Activated T-cell treated with anti-CD3 and anti-CD28 coated beads for 24 hours (primary cell): ENCODE results near the gene NECTIN4.
"Not testable (repeated sequence)": the region's sequence is repeated elsewhere in the genome, so short reads cannot be mapped to it uniquely, and the experiment has no call there.

ENCODE experiments used
- DNase-seq: peaks from one replicate; pipeline ENCODE4 v3.0.0-alpha.2; 2020; ENCODE audit warnings: low read depth

Gene NECTIN4

DNA sequence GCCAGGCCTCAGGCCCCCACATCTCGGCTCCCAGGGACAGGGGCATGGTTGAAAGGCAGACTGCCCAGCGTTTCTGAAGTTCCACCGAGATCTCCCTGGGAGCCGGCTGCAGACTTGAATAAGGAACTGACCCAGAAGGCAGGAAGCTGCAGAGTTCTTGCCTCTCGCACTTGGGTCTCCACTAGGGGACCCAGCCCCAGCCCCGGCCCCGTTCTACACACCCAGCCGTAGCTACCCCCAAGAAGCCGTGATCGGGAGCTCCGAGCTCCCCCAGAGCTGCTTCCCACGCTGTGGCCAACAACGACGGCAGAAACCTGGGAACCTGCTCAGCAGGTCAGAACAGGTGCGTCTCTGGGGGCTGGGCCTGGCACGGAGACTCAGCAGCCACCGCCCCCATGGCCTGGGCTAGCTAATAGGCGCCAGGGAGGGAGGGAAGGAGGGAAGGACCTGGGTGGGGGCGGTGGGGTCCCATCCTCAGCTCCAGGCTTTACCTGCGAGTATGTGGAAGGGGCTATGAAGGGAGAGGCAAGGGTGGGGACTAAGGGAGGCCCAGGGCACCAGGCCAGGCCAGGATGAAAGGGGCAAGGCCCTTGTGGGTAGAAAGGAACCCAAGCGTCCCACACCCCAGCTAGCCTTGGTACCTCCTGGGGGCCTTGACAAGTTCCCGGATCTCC is at the start of gene NECTIN4:
Gene NECTIN4, minus strand, starts transcription at position 308 of the 674 bp plus-strand sequence. Its CDS starts 262 bp downstream, at position 46.
- DNase-seq: no peak

DNA sequence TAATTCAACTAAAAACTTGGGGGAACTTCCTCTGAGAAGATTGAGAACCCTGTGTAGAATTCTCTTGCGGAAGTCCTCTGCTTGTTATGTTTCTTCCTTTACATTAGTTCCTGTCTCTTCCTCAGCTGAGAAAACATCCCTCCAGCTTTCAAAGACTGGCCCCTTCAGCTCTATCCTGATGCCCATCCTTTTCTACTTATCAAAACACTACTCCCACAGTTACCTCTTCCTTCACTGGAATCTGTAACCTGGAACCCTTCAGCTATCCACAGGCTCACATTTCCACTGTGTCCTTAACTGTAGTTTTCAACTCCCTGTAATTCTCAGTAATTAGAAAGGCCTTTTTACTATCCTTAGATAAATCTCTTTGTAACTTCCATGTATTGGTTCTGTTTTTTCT is 49.1 kb upstream of the NECTIN4 start:
- no peak for DNase-seq

DNA sequence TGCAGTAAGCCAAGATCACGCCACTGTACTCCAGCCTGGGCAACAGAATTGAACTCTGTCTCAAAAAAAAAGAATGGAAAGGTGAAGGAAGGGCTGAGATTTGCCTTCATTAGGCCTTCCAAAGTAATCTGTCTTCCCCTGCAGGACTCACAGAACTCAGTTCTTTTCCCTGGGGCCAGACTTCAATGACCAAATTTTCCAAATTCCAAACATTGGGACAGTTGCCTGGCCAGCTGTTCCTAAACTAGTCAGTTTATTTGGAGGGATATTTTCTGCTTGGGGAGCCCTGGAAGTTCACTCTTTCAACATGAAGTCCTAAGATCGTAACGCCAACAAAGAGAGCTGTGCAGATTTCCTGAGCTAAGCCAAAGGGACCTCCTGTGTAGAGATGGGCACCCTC is 48.5 kb upstream of the NECTIN4 start:
- DNase-seq: no peak

DNA sequence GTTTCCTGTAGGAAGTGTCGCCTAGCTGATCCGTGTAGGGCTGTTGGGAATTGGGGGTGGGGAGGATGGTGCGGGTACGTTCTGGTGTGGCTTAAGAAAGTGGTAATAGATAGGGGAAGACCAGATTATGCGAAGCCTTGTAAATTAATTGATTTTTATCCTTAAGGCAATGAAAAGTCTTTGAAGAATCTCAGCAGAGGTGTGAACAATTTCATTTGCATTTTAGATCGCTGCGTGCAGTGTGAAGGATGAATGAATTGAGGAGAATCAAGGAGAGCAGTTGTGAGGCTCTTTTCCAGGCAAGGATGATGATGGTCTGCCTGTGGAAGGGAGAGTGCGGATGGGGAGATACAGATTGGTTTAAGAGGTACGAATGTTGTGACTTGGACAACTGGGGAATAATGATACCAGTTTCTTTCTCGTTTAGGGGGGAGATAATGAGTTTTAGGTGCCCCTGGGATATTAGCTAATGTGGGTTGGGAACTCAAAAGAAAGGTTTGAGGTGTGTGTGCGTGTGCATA is 43.9 kb upstream of the NECTIN4 start:
- DNase-seq: no peak

DNA sequence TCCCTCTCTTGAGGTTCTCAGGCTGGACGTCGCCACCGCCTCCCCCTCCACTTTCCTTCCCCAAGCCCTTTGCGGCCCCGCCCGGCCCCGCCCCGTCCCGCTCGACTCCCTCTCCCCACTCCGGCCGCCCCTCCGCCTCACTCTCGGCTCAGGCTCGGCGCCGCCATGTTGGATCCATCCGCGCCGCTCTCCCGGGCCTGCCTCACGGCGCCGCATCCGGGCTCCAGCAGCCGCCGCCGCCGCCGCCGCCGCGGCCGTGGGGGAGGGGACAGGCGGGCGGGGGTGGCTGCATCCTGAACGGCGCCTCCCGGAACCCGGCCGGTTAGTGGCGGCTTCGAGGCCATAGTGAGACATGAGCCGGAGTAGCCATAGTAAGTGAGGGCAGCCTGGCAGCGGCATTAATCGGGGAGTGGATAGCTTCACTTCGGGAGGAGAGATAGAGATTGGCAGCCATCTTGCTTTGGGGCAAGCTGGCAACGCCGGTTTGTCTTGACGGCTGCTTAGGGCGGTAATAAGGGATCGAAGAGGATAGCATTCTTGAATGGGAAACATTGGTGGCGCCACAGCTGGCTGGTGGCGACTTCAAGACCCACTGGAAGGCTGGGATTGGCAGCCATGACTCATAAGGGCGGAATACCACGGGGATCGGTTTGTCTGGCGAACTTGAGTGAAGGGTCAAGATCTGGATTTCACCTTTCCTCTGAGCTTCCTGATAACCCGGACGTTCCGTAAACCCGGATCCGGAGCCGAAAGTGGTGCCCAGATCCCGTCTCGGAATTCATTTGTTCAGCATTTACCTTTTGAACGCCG is 43.3 kb upstream of the NECTIN4 start, which contains the start of gene DEDD:
Gene DEDD, minus strand, starts transcription at position 258 of the 810 bp plus-strand sequence. CDS start 8,205 bp downstream, outside the sequence.
- peak; percentile 88 for DNase-seq

DNA sequence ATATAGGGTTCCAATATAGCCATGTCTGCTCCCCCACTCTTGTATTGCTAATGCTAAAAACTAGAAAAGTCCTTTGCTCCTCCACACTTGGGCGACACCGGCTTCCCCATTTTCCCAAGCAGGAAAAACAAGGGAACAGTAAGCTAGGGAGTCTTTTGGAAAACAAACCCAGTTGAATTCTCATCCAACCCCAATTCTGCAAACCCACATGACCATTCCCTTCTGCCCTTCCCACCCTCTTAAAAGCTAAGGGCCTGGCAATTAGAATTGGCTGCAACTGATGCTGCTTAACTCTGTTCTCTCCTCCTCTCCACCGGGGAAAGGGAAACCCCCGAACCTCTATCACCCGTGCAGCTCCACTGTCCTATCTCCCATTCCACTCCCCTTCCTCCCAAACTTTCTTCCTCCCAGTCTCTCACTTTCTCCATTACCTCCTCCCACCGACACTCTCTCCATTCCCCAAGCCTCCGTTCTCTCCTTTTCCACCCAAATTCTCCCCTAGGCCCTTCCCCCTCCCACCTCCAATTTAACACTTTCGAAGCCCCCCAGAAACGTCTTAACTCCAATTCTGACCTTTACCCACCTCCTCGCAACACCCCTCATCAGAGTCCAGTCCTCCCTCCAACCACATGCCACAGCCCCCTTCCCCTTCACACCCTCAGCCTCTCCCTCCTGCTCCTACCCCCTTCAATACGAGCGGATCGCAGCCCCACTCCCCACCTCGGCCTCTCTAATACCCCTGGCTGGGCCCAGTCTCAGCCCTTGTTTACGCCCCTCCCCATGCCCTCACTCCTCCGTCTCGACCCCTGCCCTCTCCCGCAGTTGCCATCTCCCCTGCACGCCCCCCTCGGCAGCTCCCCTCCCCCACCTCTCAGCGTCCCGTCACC is 42.4 kb upstream of the NECTIN4 start:
- DNase-seq: no peak

DNA sequence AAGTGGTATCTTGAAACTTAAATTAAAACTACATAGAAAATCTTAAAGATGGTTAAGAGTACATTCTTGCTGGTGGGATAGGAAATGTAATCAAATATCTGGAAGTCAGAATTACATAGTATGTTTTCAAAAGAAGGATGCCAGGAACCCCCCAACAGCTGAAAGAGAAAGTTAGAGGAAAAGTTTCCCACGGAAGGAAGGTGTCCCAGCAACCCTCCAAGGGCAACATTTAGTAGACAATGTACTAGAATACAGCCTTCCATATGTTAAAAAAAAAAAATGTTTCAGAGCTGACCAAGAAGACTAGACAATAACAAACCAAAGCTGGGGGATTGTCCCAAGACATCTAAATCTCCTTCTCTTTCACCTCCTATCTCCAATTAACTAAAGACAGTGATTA is 40.9 kb upstream of the NECTIN4 start:
- no peak for DNase-seq

DNA sequence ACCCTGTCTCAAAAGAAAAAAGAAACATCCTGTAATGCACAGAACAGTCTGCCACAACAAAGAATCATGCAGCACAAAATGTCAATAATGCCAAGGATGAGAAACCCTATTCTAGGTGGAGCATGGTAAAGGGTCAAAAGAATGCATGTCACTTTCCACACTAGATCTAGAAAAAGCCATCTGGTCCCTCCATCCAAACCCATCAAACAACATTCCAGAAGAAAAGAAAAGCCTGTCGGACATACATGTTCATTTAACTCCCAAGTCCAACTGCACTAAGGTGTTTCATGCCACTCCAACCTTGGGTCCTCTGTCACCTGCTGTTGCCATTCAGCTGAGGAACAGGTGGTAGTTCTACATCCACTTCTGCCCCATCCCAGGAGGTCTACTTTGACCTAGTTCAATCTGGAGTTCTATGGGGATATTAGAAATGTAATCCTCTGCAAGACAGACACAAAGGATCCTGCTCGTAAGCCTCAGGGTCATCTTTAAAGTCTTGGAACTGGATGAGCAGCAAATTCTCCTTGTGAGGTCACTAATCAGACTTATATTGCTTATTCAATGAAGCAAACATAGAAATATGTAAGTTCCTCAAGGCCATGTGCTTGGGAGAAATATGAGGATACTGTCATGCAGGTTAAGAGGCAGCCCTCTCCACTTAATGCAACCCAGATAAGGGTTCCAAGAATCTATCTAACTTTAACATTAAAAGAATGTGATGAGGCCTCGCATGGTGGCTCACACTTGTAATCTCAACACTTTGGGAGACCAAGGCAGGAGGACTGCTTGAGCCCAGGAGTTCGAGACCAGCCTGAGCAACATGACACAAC is 39.4 kb upstream of the NECTIN4 start:
- DNase-seq: no peak

DNA sequence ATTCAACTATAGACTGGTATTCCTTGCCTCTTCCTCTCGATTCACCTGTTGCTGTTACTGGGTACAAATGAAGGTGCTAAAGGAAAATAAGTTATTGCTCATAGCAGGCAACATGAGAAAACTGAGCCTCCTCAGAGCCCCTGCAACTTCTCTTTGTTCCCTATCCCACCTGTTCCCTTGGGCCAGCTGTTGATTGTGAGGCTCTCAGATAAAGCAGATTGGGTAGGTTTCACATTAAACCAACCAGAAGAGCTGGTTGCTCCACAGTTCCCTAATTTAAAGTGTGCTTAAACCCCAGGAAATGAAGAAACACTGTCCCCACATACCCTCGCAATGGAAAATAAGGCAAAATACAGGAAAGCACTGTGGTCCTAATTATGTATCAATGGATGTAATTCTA is 38.3 kb upstream of the NECTIN4 start:
- DNase-seq: no peak

DNA sequence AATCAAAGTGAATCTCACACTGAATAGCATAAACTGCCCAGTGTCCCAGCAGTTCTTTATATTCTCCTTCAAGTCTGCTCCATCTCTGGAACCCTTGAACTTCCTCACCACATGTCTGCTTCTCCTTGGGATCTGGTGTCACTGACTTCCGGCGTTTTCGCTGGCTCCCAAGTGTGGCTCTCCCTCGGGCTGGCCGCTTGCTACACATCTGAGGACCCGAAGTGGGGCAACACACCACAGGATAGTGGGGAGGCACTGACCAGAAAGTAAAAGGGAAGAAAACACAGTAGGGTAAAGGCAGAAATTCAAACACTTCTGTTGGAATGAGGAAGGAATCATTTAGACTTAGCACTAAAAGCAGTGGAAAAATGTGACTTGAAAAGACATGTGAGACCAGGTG is 33.6 kb upstream of the NECTIN4 start:
- no peak for DNase-seq

DNA sequence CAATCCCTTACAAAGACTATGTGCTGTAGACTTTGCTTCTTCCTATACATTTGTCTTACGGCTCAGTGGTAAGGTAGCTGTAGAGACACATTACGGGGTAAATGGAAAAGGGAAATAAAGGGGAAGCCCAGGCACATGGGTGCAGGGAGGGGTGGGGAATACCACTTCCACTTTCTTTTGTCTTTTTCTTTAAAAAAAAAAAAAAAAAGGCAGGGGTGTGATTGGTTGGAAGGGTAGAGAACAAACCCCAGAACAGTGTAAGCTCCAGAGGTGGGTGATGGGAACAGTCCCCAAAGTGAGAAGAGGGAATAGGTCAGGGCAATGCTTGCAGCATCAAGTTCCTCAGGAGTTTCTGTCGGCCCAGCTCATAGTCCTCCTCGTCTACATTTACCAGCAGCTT is 32.5 kb upstream of the NECTIN4 start:
- no peak for DNase-seq

DNA sequence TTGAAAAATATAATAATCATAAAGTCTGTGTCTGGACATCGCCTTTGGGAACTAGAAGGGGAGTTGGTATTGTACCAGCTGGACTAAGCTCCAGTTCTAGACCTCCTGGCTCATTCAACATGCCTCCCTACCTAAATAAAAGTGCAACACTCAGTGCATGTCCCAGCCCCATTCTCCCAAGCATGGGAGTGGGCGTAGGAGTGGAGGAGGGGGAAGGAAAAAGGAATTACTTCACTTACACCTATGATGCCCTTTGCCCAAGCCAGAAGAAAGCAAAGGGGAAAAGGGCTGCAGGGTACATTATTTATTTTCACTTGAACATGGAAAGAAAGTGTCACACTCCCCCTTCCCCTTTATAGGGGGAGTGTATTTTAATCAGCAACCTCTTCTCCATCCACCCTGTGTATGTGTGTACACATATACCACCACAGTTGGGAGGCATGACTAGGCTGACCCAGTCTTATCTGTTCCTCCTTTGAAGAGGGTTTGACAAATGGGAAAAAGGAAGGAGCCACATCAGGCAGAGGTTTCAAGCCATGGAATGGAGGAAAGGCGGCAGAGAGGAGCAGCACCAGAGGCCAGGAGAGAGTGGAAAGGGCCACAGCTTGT is 31.8 kb upstream of the NECTIN4 start:
- no peak for DNase-seq

DNA sequence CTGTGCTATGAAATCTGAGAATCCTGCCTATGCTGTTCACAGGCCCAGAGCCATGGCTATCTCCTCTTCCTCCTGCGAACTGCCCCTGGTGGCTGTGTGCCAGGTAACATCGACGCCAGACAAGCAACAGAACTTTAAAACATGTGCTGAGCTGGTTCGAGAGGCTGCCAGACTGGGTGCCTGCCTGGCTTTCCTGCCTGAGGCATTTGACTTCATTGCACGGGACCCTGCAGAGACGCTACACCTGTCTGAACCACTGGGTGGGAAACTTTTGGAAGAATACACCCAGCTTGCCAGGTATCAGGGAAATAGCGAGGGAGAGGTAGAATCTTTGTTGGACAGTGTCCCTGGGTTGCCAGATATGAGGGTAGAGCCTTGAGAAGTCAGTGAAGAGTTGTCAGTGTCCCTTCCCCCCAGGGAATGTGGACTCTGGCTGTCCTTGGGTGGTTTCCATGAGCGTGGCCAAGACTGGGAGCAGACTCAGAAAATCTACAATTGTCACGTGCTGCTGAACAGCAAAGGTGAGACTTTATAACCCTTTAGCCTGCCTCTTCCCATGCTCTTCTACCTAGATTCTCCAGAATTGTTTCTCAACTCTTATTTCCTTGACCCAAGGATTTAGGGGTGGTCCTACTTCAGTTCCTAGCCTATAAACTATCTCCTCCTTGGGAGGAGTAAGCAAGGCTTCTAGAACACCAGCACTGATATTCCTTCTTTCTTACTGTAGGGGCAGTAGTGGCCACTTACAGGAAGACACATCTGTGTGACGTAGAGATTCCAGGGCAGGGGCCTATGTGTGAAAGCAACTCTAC is 29.9 kb upstream of the NECTIN4 start:
- peak; percentile 60 for DNase-seq

DNA sequence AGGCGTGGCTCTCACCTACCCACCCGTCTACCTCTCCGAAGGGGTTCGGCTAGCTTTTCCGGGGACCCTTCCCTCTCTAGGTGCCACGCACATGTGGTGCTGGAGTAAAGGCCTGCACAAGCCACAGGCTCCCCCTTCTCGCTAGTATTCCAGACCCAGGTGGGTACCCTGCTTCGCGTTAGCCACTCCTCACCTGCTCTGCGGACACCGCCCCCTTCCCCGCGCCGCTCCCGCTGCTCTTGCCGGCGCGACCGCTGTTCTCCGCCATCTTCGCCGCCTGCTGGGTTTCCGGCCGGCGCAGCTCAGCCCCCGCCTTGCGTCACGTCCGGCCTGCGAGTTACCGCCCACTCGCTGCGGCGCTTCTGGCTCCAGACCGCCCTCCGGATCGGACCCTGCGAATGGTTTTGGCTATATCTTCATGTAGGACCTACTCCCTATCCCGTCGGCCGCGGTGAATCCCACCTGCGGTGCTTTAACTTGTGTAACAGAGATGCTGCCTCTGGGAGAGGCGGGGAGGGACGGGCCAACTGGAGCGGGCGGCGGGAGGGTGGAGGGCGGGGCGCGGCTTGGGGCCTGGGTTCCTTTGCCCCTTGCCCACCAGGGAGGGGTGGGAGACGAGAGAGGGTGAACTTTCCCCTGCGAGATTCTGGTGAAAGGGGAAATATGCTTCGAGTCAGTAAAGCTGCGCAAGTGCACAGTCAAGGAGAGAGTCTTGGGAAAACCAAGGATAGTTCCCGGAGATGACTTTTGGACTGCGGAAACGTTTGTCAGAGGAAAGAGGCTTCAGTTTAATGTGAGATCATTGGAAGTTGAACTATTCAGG is 28.6 kb upstream of the NECTIN4 start, which contains the start of the genes NIT1 and PFDN2:
Gene NIT1, plus strand, starts transcription at position 347 of the 823 bp plus-strand sequence. Its CDS starts 72 bp downstream, at position 419.
Gene PFDN2, minus strand, starts transcription at position 279 of the 823 bp plus-strand sequence. Its CDS starts 11 bp downstream, at position 268.
- DNase-seq: peak; percentile 75

DNA sequence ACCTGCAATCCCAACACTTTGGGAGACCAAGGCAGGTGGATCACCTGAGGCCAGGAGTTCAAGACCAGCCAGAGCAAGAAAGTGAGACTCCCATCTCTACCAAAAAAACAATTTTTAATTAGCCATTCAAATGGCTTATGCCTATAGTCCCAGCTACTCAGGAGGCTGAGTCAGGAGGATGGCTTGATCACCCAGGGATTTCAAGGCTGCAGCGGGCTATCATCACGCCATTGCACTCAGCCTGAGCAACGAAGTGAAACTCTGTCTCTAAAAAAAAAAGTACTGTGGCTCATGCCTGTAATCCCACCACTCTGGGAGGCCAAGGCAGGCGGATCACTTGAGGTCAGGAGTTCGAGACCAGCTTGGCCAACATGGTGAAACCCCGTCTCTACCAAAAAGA is 26.6 kb upstream of the NECTIN4 start:
- not testable (repeated sequence) for DNase-seq

DNA sequence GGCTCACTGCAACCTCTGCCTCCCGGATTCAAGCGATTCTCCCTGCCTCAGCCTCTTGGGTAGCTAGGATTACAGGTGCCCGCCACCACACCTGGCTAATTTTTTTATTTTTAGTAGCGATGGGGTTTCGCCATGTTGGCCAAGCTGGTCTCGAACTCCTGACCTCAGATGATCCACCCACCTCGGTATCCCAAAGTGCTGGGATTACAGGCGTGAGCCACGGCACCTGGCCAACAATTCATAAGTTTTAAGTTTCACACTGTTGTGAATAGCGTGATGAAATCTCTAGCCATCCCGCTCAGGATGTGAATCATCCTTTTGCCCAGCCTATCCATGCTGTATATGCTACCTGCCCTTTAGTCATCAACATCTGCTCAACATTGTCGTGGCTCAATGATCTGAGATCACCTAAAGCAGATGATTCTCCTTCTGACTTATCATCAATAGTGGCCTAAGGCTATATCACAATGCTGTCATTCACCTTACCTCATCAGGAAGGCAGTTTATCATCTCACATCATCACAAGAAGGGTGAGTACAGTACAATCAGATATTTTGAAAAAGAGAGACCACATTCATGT is 25.9 kb upstream of the NECTIN4 start:
- DNase-seq: no peak

DNA sequence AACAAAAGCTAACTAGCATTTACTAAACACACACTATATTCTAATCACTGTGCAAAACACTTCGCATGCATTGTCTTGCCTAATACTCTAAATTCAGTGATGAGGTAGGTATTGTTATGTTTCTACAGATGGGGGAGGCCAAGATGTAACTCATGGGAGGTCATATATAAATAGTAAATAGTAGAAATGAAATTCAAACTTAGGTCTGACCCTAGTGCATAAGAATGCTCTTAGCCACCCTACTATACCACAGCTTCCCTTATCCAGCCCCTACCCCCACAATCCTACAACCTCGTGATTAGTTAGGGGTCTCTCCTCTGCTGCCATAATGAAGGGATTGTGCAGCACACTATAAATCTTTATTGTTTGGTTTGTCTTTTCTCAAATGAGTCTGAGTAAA is 25.2 kb upstream of the NECTIN4 start:
- no peak for DNase-seq

DNA sequence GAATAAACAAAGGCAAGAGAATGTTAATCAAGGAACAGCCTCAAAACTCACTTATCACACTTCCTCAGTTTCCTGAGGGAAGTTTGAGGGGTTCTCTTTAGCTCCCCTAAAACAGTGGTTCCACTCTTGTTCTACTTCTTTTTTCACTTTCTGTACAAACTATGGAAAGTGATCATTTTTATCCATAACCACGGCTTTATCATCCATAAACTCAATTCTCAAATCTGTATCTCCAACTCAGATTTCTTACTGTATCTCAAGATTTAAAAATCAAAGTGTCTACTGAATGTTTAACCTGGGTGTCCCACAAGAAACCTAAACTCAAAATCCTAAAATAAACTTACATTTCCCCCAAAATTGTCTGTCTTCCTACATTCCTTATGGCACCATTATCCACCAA is 24.6 kb upstream of the NECTIN4 start:
- no peak for DNase-seq
